Right lobe of liver (tissue), 4 donors: Measurements from ENCODE around the gene TJP3.
"Not testable (repeated sequence)": the region's sequence is repeated elsewhere in the genome, so short reads cannot be mapped to it uniquely, and the experiment has no call there.

Experiments used
- CTCF ChIP-seq, 4 donors: fragments of 200-600 bp in 3 of 4; fragments of 450-650 bp in 1 of 4; IDR thresholded peaks; one replicate each; pipeline versions ENCODE4 v1.5.1 to v1.8.0; 2016 to 2022; ENCODE audit warnings: antibody characterized with exemption in 4 of 4, mild to moderate bottlenecking in 2 of 4
- POLR2A ChIP-seq: fragments of 450-650 bp; IDR thresholded peaks from one replicate; pipeline ENCODE4 v1.6.1; 2017; ENCODE audit warnings: antibody characterized with exemption, mild to moderate bottlenecking
- donor health status: DM: no; HTN: no; CAD: no.
- donor health status: DM: no; HTN: no; CAD: no.
- donor health status: DM: no; HTN: yes; CAD: no.

- not testable (repeated sequence) for TF ChIP-seq CTCF (IDR thresholded peaks at IDR 0.05); POLR2A
Observed at GRCh38 chr19:3666545-3666856, 41.7 kb upstream of the TJP3 start.
